Hepatocyte (in vitro differentiated cells): ENCODE data around the gene BCAP29.

ENCODE experiments used
- CTCF ChIP-seq: fragments of 200-600 bp; sonication (generic); IDR thresholded peaks from 2 replicates; pipeline ENCODE4 v1.5.1; 2016; ENCODE audit warnings: antibody characterized with exemption, mild to moderate bottlenecking; ENCODE audit not compliant: poor library complexity
- EZH2 ChIP-seq: fragments of 200-600 bp; sonication (generic); IDR thresholded peaks from 2 replicates; pipeline ENCODE4 v1.6.1; 2016; ENCODE audit warnings: antibody characterized with exemption, mild to moderate bottlenecking, borderline replicate concordance

DNA sequence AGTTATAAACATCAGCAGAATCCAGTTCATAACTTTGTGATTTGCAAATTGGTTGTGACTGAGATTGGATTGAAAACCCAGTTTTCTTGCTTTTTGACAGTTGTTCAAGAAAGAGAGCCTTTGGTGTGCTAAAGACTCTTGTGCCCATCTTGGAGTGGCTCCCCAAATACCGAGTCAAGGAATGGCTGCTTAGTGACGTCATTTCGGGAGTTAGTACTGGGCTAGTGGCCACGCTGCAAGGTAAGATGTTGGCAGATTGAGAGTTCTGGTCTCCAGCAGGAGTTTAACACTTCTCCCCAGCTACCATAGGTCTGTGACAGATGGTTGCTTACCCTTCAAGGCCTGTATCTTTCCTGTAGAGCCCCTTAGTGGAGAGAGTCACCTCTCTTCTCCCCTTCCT lies 83.2 kb downstream of the BCAP29 start:
- TF ChIP-seq EZH2 (no peak), CTCF (no peak)
